ENCODE results near the gene FRS2. TPM values are rescaled to one million over a fixed set of nuclear protein-coding genes. Genes with fewer than 3 reads are reported as not detected.

Gene FRS2
- total RNA-seq, 1 experiment from 2014 or later = 33.7 TPM

DNA sequence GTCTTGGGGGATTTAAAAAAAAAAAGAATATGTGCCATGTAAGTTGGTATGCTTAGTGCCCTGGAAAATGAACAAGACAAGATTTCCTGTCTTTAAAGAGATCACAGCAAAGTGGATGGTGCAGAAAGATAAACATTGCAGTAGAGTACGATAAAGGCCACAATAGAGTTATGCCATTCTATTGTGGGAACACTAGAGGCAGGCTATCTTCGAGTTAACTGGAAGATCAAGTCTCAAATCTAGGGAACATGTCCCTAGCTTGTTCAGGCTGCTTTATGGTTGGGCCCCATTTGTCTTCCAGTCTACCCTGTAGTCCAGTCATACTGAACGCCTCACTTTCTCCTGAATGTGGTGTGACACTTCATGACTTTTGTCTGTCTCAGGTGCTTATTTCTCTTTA, 96.4 kb downstream of the FRS2 start:
- WGBS (ENCODE audit: extremely low coverage, insufficient read length, low lambda C conversion rate) = no CpG with 5 or more reads among the region's 3 CpGs
- H3K4me1 Mint-ChIP-seq = no peaks in the 10 kb centered on the region
- Histone ChIP-seq H2BK12ac (ENCODE audit: insufficient read length, low read depth, low read length) (no peak overlapping the region), H2AFZ (ENCODE audit: low read length) (no peak overlapping the region), H3K23me2 (ENCODE audit: insufficient read length, low read depth, low read length, poor library complexity, severe bottlenecking) (no peaks in the 10 kb centered on the region), H4K8ac (replicated peaks; ENCODE audit: insufficient read length, low read depth, low read length) (no peak overlapping the region), H3T11ph (ENCODE audit: low read length) (no peak overlapping the region), H3K4me2 (ENCODE audit: insufficient read depth, insufficient read length, low read length) (no peak overlapping the region), H2AK5ac (ENCODE audit: insufficient read length, low read length) (no peak overlapping the region), H3K23ac (ENCODE audit: insufficient read length, low read depth, low read length) (no peak overlapping the region), H3K18ac (ENCODE audit: insufficient read length, low read depth, low read length) (no peak overlapping the region), H2BK20ac (ENCODE audit: low read depth, low read length, poor library complexity, severe bottlenecking) (no peak overlapping the region), H3K27ac (ENCODE audit: insufficient read length, low read depth, low read length) (no peak overlapping the region), H3K79me2 (ENCODE audit: insufficient read depth, low read length) (no peaks in the 10 kb centered on the region), H2BK120ac (ENCODE audit: low read depth, low read length, poor library complexity, severe bottlenecking) (no peak overlapping the region), H3K4ac (ENCODE audit: low read depth, low read length) (no peak overlapping the region), H4K20me1 (ENCODE audit: control insufficient read depth, insufficient read depth, insufficient read length) (no peaks in the 10 kb centered on the region), H2BK5ac (ENCODE audit: insufficient read length, low read length) (no peak overlapping the region), H3K9me3 (ENCODE audit: control insufficient read depth, low read depth, low read length) (no peaks in the 10 kb centered on the region), H4K91ac (ENCODE audit: insufficient read length, low read depth, low read length) (no peak overlapping the region), H3K4me1 (ENCODE audit: insufficient read depth, low read length) (no peaks in the 10 kb centered on the region), H3K56ac (ENCODE audit: insufficient read length, low read depth, low read length) (no peak overlapping the region), H4K5ac (ENCODE audit: insufficient read length, low read depth, low read length) (no peak overlapping the region), H2BK15ac (ENCODE audit: low read depth, low read length) (no peak overlapping the region), H3K9ac (ENCODE audit: extremely low read depth, insufficient read length, low read length) (no peak overlapping the region), H3K14ac (ENCODE audit: insufficient read depth, low read length) (no peak overlapping the region), H3K27me3 (ENCODE audit: insufficient read depth, low read length) (no peaks in the 10 kb centered on the region), H3K79me1 (ENCODE audit: insufficient read depth, low read depth, low read length, poor library complexity, severe bottlenecking) (no peaks in the 10 kb centered on the region)
- peaks cover 6 to 16% (median 14%) of the 10 kb centered on the region in 3 experiments for H3K36me3 Mint-ChIP-seq (ENCODE audit: insufficient read depth in 1 of 3, low read depth in 3 of 3)
- no peak for DNase-seq
- peak overlapping the region in 1 of 3 experiments; percentile 13; a peak in 1 of 7 replicates for H3K27ac Mint-ChIP-seq
- no peaks in the 10 kb centered on the region for H3K9me3 Mint-ChIP-seq
- TF ChIP-seq, protein P1, sequence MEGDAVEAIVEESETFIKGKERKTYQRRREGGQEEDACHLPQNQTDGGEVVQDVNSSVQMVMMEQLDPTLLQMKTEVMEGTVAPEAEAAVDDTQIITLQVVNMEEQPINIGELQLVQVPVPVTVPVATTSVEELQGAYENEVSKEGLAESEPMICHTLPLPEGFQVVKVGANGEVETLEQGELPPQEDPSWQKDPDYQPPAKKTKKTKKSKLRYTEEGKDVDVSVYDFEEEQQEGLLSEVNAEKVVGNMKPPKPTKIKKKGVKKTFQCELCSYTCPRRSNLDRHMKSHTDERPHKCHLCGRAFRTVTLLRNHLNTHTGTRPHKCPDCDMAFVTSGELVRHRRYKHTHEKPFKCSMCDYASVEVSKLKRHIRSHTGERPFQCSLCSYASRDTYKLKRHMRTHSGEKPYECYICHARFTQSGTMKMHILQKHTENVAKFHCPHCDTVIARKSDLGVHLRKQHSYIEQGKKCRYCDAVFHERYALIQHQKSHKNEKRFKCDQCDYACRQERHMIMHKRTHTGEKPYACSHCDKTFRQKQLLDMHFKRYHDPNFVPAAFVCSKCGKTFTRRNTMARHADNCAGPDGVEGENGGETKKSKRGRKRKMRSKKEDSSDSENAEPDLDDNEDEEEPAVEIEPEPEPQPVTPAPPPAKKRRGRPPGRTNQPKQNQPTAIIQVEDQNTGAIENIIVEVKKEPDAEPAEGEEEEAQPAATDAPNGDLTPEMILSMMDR (conservative IDR thresholded peaks at IDR 0.05) = peak; percentile 41; the same call in 2 of the 3 replicates
- H3K27me3 Mint-ChIP-seq (ENCODE audit: low read depth) = no peaks in the 10 kb centered on the region
- H3K4me3 Mint-ChIP-seq = no peak overlapping the region
